HG02885 (cell line): ENCODE results near the gene DVL1.
A peak's percentile ranks its signal among the peaks of the same experiment; 100 is the strongest.

ENCODE experiments used
- ATAC-seq: cut with Tn5 transposase; IDR thresholded peaks from one replicate; pipeline ENCODE4 v1.9.1; 2021; ENCODE audit warnings: mild to moderate bottlenecking; ENCODE audit not compliant: unreplicated experiment, poor library complexity

The DVL1 gene

GRCh38 chr1:1357871-1358432, 8.7 kb upstream of the DVL1 start:
- ATAC-seq, result no peak

- ATAC-seq, result no peak
Observed at GRCh38 chr1:1356796-1357401, 7.7 kb upstream of the DVL1 start.

GRCh38 chr1:1356166-1356795, 7.1 kb upstream of the DVL1 start:
- no peak for ATAC-seq

GRCh38 chr1:1355416-1355815, 6.2 kb upstream of the DVL1 start:
- ATAC-seq, result no peak

- ATAC-seq, result no peak
Observed at GRCh38 chr1:1354271-1355247, 5.3 kb upstream of the DVL1 start.

- ATAC-seq, result no peak
Observed at GRCh38 chr1:1353389-1354151, 4.4 kb upstream of the DVL1 start.

- no peak for ATAC-seq
Observed at GRCh38 chr1:1352786-1353388, 3.7 kb upstream of the DVL1 start.

- no peak for ATAC-seq
Observed at GRCh38 chr1:1351511-1352427, 2.6 kb upstream of the DVL1 start.

- ATAC-seq, result peak; percentile 8
Observed at GRCh38 chr1:1348420-1349255, 580 bp downstream of the DVL1 start.

- ATAC-seq, result no peak
Observed at GRCh38 chr1:1347663-1348419, 1.4 kb downstream of the DVL1 start.

GRCh38 chr1:1347026-1347595, 2.1 kb downstream of the DVL1 start:
- no peak for ATAC-seq

- no peak for ATAC-seq
Observed at GRCh38 chr1:1346501-1346890, 2.7 kb downstream of the DVL1 start.

GRCh38 chr1:1345860-1346500, 3.2 kb downstream of the DVL1 start:
- no peak for ATAC-seq

- no peak for ATAC-seq
Observed at GRCh38 chr1:1345384-1345783, 3.8 kb downstream of the DVL1 start.

- ATAC-seq, result no peak
Observed at GRCh38 chr1:1344655-1345361, 4.4 kb downstream of the DVL1 start.
